ENCODE data around the gene UCK1. TPM values are rescaled to one million over a fixed set of nuclear protein-coding genes. Genes with fewer than 3 reads are reported as not detected.
"Not testable (repeated sequence)": the region's sequence is repeated elsewhere in the genome, so short reads cannot be mapped to it uniquely, and the experiment has no call there.

The UCK1 gene
- total and polyA plus RNA-seq, 8 donors: 24.2 to 33.9 (median 29.0) TPM

DNA sequence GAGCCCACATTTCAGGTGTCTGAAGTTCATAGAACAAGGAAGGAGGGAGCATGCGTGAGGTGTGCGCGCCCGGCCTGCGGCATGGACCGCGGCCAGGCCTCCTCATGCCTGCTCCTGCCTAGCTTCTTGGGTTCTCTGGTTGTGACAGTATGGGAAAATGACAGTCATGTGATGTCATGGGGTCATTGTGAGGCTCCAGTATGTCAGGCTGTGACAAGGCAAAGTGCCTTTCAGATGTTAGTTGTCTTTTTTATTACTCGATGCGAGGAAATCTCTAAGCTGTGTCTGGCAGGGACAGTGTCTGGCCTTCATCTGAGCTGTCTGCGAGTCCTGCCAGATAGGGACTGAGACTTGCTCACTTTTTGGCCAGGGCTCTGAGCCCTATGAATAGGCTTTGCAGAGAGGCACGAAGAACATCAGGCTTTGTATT is 13.3 kb downstream of the UCK1 start:
- no peak overlapping the region for H3K27ac ChIP-seq
- no peaks in the 10 kb centered on the region for H3K27me3 ChIP-seq
- peaks cover 0 to 89% of the 10 kb centered on the region in 2 donors for H3K36me3 ChIP-seq
- no peaks in the 10 kb centered on the region for H3K4me1 ChIP-seq
- peaks cover 0 to 8% of the 10 kb centered on the region in 2 donors for H3K9me3 ChIP-seq
- DNase-seq (no peak), ATAC-seq (no peak)
- TF ChIP-seq, protein P1, sequence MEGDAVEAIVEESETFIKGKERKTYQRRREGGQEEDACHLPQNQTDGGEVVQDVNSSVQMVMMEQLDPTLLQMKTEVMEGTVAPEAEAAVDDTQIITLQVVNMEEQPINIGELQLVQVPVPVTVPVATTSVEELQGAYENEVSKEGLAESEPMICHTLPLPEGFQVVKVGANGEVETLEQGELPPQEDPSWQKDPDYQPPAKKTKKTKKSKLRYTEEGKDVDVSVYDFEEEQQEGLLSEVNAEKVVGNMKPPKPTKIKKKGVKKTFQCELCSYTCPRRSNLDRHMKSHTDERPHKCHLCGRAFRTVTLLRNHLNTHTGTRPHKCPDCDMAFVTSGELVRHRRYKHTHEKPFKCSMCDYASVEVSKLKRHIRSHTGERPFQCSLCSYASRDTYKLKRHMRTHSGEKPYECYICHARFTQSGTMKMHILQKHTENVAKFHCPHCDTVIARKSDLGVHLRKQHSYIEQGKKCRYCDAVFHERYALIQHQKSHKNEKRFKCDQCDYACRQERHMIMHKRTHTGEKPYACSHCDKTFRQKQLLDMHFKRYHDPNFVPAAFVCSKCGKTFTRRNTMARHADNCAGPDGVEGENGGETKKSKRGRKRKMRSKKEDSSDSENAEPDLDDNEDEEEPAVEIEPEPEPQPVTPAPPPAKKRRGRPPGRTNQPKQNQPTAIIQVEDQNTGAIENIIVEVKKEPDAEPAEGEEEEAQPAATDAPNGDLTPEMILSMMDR (IDR thresholded peaks at IDR 0.05): no peak
- H3K4me3 ChIP-seq: no peak overlapping the region
- intact Hi-C loops (cut with DNase I): no loop called here

DNA sequence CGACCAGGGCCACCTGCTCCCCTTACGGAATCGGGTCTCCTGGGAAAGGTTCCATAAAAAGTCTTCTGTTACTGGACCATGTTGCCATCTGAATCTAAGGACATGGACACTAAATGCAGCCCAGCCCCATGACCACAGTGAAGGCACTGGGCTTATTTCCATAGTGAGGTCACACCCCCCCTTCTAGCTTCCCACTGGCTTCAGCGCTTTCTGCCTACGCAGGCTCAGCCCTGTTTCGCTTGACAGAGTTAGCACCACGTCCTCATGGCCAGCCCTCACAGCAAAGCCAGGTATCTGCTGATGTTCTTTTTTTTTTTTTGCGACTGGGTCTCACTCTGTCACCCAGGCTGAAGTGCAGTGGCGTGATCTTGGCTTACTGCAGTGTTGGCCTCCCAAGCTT is 14.1 kb downstream of the UCK1 start:
- TF ChIP-seq, protein P1 (IDR thresholded peaks at IDR 0.05): no peak
- Histone ChIP-seq H3K27me3 (no peaks in the 10 kb centered on the region), H3K4me1 (no peaks in the 10 kb centered on the region), H3K9me3 (peaks cover 0 to 8% of the 10 kb centered on the region in 2 donors), H3K36me3 (peaks cover 0 to 89% of the 10 kb centered on the region in 2 donors), H3K4me3 (no peak overlapping the region), H3K27ac (peak overlapping the region in 1 of 2 donors; percentile 76)
- ATAC-seq: no peak
- intact Hi-C loops (cut with DNase I): no loop called here
- DNase-seq: no peak

GRCh38 chr9:131516100-131516499 is 15.0 kb downstream of the UCK1 start:
- peaks cover 0 to 8% of the 10 kb centered on the region in 2 donors for H3K9me3 ChIP-seq
- DNase-seq (no peak), ATAC-seq (no peak)
- peaks cover 0 to 89% of the 10 kb centered on the region in 2 donors for H3K36me3 ChIP-seq
- no peak overlapping the region for H3K4me3 ChIP-seq
- TF ChIP-seq, protein P1 (IDR thresholded peaks at IDR 0.05): no peak
- peak overlapping the region in 1 of 2 donors; percentile 76 for H3K27ac ChIP-seq
- H3K27me3 ChIP-seq: no peaks in the 10 kb centered on the region
- intact Hi-C loops (cut with DNase I): no loop called here
- H3K4me1 ChIP-seq: no peaks in the 10 kb centered on the region

DNA sequence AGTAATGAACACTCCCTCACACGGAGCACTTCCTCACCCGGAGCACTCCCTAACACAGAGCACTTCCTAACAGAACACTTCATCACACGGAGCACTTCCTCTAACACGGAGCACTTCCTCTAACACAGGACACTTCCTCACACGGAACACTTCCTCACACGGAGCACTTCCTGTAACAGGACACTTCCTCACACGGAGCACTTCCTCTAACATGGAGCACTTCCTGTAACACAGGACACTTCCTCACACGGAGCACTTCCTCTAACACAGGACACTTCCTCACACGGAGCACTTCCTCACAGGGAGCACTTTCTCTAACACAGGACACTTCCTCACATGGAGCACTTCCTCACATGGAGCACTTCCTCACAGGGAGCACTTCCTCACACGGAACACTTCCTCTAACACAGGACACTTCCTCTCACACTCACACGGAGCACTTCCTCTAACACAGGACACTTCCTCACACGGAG is 15.5 kb downstream of the UCK1 start:
- H3K9me3 ChIP-seq; ATAC-seq; DNase-seq; H3K27me3 ChIP-seq; intact Hi-C loops (cut with DNase I); H3K4me3 ChIP-seq; H3K4me1 ChIP-seq: not testable (repeated sequence)
- Histone ChIP-seq H3K36me3 (peaks cover 0 to 89% of the 10 kb centered on the region in 2 donors), H3K27ac (peak overlapping the region in 1 of 2 donors; percentile 76)

DNA sequence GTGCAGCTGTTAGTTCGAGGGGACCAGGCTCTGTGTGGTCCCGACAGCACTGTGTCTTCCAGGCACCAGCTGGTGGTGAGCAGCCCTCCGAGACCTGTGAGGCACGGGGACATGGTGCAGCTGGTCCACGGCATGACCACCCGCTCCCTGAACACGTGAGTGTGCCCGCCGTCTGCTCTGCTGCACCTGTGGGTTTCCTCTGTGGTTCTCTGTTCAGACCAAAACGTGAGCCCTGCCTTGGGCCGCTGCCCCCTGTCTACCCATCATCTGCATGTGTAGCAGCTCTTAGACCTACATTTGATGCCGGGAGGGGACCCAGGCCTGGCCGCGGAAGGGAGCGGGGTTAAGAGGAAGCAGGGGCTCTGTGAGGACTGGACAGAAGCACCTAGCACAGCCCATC is 17.9 kb downstream of the UCK1 start:
- no peaks in the 10 kb centered on the region for H3K4me1 ChIP-seq
- no peak for ATAC-seq
- peaks cover 0 to 8% of the 10 kb centered on the region in 2 donors for H3K9me3 ChIP-seq
- H3K27me3 ChIP-seq: no peaks in the 10 kb centered on the region
- H3K4me3 ChIP-seq: no peak overlapping the region
- intact Hi-C loops (cut with DNase I): no loop called here
- H3K36me3 ChIP-seq: peaks cover 0 to 81% of the 10 kb centered on the region in 2 donors
- no peak overlapping the region for H3K27ac ChIP-seq
- no peak for DNase-seq
- TF ChIP-seq, protein P1 (IDR thresholded peaks at IDR 0.05): no peak

GRCh38 chr9:131511880-131512279 is 19.2 kb downstream of the UCK1 start:
- intact Hi-C loops (cut with DNase I): no loop called here
- no peaks in the 10 kb centered on the region for H3K27me3 ChIP-seq
- H3K27ac ChIP-seq: no peak overlapping the region
- no peaks in the 10 kb centered on the region for H3K4me1 ChIP-seq
- peaks cover 0 to 8% of the 10 kb centered on the region in 2 donors for H3K9me3 ChIP-seq
- TF ChIP-seq, protein P1 (IDR thresholded peaks at IDR 0.05): no peak
- no peak overlapping the region for H3K4me3 ChIP-seq
- DNase-seq: no peak
- ATAC-seq: no peak
- H3K36me3 ChIP-seq: peaks cover 0 to 77% of the 10 kb centered on the region in 2 donors
